ENCODE results near the gene MON1A. TPM values are rescaled to one million over a fixed set of nuclear protein-coding genes. Genes with fewer than 3 reads are reported as not detected.
A peak's percentile ranks its signal among the peaks of the same experiment; 100 is the strongest.

Gene MON1A
- total and polyA plus RNA-seq, 2 experiments from 2014 or later = 6.4 to 12.1 TPM

GRCh38 chr3:49928481-49929017, 1.1 kb downstream of the MON1A start:
- H3K27ac Mint-ChIP-seq = no peak overlapping the region
- H3K4me2 ChIP-seq = peak overlapping the region; percentile 80
- ATAC-seq = no peak

GRCh38 chr3:49927798-49928197, 1.8 kb downstream of the MON1A start:
- H3K27ac Mint-ChIP-seq = no peak overlapping the region
- peaks cover 19% of the 10 kb centered on the region for H3K4me1 ChIP-seq (ENCODE audit: insufficient read depth)
- no peak overlapping the region for H3K4me3 Mint-ChIP-seq
- H3K4me2 ChIP-seq = no peak overlapping the region
- H4K20me1 ChIP-seq (replicated peaks; ENCODE audit: insufficient read depth) = no peaks in the 10 kb centered on the region
- peaks cover 11% of the 10 kb centered on the region for H3K27me3 Mint-ChIP-seq (ENCODE audit: insufficient read depth, low read depth, poor library complexity)
- H3K36me3 ChIP-seq (ENCODE audit: insufficient read depth) = no peaks in the 10 kb centered on the region
- H3K9me2 ChIP-seq (ENCODE audit: insufficient read depth) = no peaks in the 10 kb centered on the region
- H3K27ac ChIP-seq (ENCODE audit: low read depth) = no peak overlapping the region
- H3K9me3 Mint-ChIP-seq = no peaks in the 10 kb centered on the region
- peaks cover 5% of the 10 kb centered on the region; the same call in 1 of the 2 replicates for H3F3A ChIP-seq (replicated peaks; ENCODE audit: low read depth)
- H3K79me2 ChIP-seq (replicated peaks; ENCODE audit: insufficient read depth) = no peaks in the 10 kb centered on the region
- H3K36me3 Mint-ChIP-seq (ENCODE audit: low read depth) = no peaks in the 10 kb centered on the region
- H2AFZ ChIP-seq = no peak overlapping the region
- H3K27me3 ChIP-seq (ENCODE audit: insufficient read depth) = no peaks in the 10 kb centered on the region
- peaks cover 23% of the 10 kb centered on the region for H3K4me1 Mint-ChIP-seq
- DNase-seq (ENCODE audit: low spot score) = no peak
- ATAC-seq = no peak
- TF ChIP-seq CREB1 (CRISPR knock-in tag; IDR thresholded peaks at IDR 0.05; ENCODE audit: low read depth) (no peak), NANOG (IDR thresholded peaks at IDR 0.05; ENCODE audit: borderline replicate concordance) (no peak), JUNB (IDR thresholded peaks at IDR 0.05; ENCODE audit: unreplicated experiment) (no peak), ZNF114 (CRISPR knock-in tag; IDR thresholded peaks at IDR 0.05) (no peak), STAT1 (IDR thresholded peaks at IDR 0.05; ENCODE audit: unreplicated experiment) (no peak)
- H3K4me3 ChIP-seq = no peak overlapping the region

More at GRCh38 chr3:49928481-49929017, 1.1 kb downstream of the MON1A start:
- H2AFZ ChIP-seq = peak overlapping the region; percentile 93
- H3K27me3 ChIP-seq (ENCODE audit: insufficient read depth) = no peaks in the 10 kb centered on the region
- H3K4me3 Mint-ChIP-seq = peak overlapping the region; percentile 90
- H3K9me2 ChIP-seq (ENCODE audit: insufficient read depth) = no peaks in the 10 kb centered on the region; the same call in 1 of the 2 replicates
- DNase-seq (ENCODE audit: low spot score) = no peak
- no peaks in the 10 kb centered on the region for H4K20me1 ChIP-seq (replicated peaks; ENCODE audit: insufficient read depth)
- H3K9me3 Mint-ChIP-seq = no peaks in the 10 kb centered on the region
- H3K4me3 ChIP-seq = peak overlapping the region; percentile 83
- peaks cover 5% of the 10 kb centered on the region; the same call in 1 of the 2 replicates for H3F3A ChIP-seq (replicated peaks; ENCODE audit: low read depth)
- no peaks in the 10 kb centered on the region for H3K36me3 ChIP-seq (ENCODE audit: insufficient read depth)
- peaks cover 11% of the 10 kb centered on the region for H3K27me3 Mint-ChIP-seq (ENCODE audit: insufficient read depth, low read depth, poor library complexity)
- no peaks in the 10 kb centered on the region for H3K36me3 Mint-ChIP-seq (ENCODE audit: low read depth)
- TF ChIP-seq ZNF331 (CRISPR knock-in tag; IDR thresholded peaks at IDR 0.05; ENCODE audit: low read depth) (no peak), ETS1 (IDR thresholded peaks at IDR 0.05) (no peak), CTCF (conservative IDR thresholded peaks at IDR 0.05; ENCODE audit: low read depth in 2 of 2) (no peak), ZNF114 (CRISPR knock-in tag; IDR thresholded peaks at IDR 0.05) (no peak), JUNB (IDR thresholded peaks at IDR 0.05; ENCODE audit: unreplicated experiment) (no peak)
- peaks cover 23% of the 10 kb centered on the region for H3K4me1 Mint-ChIP-seq
- H3K4me1 ChIP-seq (ENCODE audit: insufficient read depth) = peaks cover 19% of the 10 kb centered on the region
- no peak overlapping the region for H3K27ac ChIP-seq (ENCODE audit: low read depth)
- H3K79me2 ChIP-seq (replicated peaks; ENCODE audit: insufficient read depth) = no peaks in the 10 kb centered on the region

All from GM23338 (cell line).